ENCODE data around the gene STK4.

STK4 gene

DNA sequence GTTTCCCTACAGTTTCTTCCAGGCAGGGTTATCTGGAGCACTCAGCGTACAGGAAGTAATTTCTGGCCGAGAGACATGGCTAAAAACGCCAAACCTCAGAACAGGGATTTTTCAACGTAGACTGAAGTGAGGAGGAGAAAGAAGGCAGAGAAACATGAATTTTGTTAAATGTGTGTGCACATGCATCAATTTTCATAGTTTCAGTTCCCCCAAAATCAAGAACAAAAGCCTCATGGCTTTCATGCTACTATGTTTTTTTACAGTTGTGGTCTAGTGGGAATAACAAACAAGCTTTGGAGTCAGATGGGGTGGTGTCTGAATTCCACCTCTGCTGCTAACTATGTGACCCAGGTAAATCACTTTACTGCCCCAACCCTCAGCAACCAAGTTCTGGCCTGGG is 11.0 kb upstream of the STK4 start:
- no peak for DNase-seq

DNA sequence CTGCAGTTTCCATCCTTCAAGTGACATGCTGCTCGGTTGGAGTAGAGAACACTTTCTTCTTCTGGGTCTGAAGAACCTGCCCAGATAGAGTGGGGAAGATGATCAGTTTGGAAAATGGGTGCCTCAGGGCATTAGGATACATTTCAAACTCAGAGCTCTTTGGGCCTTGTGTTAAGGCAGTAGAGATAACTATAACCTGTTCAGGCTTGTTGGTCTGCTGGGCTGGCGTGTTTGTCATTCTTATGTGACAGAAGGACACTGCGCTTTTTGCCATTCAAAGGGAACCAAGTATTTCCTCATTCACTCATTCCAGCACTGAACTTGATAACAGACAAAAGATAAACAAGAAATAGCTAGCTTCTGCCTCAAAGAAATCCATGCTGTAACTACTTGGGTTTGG is 9.9 kb upstream of the STK4 start:
- DNase-seq = no peak

DNA sequence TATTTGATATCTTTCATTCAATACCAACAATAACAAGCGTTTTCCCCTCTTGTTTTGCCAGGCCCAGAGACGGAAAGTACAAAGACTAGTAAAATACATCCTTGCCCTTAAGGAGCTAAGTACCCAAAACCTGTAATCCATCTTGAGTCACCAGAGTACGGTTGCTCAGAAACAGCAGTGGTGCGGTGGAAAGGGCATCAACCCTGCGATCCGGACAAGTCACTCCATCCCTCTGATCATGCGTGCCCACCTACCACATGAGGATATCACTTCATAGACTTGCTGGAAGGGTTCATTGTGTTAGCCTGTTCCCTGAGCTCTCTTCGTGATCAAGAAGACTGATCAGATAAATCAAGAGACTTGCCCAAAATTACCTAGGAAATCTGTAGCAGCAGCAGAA is 8.0 kb upstream of the STK4 start:
- DNase-seq = no peak

DNA sequence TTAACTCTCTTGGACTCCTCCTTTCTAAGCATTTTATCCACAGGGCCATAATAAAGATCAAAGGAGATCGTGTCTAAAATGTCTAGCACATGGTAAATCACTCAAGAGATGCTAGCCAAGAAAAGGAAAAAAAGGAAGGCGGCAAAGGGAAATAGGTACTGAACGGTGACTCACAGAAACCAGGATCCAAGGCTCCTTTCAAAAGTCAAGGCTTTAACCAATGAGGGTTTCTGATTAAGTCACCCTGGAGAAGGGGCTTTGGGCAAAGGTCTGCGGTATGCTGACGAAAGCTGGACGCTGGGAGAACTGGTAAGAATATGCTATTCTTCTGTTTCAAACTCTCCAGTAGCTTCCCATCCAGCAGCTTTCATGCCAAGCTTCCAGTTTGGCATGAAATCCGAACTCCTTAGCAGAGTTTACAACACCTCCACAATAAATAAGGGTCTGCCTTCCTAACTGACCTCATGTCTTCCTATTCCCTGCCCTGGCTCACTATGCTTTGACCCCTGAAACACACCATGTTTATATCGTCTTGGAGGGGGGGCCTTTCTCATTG is 7.2 kb upstream of the STK4 start:
- no peak for DNase-seq

DNA sequence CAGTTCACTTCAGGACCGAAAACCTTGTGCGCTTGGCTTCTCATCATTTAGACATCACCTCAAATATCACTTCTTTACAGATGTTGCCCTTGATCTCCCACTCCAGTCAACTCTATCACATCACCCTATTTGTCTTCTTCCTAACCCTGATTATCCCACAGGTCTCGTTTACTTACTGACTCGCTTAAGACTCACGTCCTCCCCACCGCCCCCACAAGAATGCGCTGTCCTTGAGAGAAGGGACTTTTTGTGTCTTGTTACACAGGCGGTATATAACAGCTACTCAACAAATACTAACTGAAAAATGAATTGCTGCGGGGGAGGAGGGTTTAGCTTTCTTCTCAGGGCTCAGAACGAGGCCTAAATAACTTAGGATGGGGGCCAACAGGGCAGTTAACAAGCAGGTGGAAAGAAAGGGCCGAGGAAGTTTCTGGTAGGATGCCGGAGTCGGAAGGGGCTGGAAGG is 6.6 kb upstream of the STK4 start:
- DNase-seq = peak; percentile 47 to 59

DNA sequence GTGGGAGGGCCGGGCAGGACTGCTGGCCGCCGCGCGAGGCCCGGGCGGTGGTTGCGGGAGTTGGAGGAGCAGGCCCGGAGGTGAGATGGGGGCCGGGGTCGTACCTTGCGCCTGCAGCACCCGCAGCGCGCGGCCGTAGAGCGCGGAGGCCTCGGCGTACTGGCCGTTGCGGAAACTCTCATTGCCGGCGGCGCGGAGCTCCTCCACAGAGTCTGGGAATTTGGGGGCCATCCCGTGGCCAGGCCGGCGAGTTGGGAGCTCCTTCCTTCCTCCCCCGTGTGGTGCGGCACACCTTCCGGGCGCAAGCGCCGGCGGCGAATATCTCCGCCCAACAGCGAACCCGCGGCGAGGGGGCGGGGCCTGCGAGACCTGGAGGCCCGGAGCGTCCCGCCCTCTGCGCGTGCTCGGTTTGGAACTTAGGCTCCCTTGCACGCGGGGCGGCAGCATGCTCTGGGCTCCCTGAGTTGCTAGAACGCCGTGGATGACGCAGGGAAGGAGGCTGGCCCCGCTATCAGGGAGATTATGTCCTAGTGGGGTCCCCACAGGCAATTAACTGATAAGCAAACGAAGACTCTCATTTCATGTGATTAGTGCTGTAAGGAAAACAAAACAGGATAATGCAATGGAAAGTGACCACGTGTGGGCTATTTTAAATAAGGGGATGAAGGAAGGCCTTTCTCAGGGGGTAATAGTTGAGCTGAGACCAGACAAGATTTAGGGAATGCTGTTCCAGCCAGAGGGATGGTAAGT is 6.0 kb upstream of the STK4 start, which contains the start of gene TOMM34:
TSS of gene TOMM34 (minus strand) at position 295 of the 750 bp plus-strand sequence. CDS start at position 231, 64 bp downstream.
- peak; percentile 92 for DNase-seq

DNA sequence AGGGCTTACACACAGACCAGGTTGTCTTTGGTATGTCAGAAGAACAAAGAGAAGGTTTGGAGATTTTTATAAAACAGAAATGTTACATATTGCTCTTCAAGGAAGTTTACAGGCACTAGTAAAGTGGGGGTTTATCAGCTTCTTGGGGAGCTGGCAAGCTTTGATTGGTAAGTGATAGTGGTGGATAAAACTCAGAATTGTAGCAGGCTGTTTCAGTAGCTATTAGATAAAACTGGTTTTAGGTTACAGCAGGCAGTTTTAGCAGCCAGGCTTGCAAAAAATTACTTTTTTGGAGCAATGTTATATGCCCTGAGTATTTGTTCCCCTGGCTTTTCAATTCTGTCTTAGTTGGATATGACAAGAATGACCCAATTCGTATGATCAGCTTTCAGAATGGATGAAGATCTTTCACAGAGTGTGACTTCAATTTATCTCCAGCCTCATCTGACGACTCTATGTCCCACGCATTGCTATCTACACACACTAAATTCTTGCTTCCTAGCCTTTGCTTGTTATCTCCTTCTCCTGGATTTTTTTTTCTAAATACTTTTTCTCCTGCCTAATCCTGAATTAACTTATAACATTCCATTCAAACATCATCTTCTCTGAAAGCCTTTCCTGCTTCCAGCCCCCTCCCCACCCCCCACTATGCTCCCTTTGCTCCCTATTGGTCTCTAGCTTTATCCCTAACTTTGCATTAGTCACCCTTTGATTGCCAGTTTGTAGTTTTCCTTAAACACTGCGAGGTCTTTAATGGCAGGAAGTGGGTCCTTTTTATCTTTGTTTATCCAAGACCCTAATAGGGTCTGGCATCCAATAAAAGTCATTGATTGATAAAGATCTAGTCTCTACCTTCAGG is 5.1 kb upstream of the STK4 start:
- DNase-seq = no peak

DNA sequence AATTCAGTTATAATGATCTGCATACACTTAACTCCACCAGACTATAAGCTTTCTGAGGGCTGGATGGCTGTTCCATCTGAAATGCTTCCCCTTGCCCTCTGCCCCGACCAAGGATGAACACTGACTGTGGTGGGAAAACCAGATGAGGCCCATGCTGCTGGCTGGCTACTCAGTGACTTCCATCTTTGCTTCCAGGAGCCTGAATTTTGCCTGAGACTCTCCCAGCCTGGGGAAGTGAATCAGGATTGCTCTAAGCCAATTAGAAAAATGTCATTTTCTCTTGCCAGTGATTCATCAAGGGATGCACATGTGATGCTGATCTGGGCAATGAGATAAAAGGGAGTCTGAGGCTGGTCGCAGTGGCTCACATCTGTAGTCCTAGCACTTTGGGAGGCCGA is 4.4 kb upstream of the STK4 start:
- DNase-seq = no peak

DNA sequence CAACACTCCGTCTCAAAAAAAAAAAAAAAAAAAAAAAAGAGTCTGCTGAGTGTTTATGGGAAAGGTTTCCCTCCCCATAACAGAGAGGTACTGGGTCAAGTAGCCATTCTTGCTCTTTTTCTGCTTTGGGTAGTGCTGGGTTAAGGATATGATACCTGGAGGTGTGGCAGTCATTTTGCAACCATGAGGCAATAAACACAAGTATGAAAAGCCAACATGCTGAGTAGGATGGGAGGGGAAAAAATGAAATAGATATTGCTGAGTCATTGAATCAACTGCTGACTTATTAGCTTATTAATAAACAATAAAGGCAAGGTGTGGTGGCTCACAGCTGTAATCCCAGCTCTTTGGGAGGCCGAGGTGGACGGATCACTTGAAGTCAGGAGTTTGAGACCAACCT is 3.8 kb upstream of the STK4 start:
- DNase-seq = no peak

DNA sequence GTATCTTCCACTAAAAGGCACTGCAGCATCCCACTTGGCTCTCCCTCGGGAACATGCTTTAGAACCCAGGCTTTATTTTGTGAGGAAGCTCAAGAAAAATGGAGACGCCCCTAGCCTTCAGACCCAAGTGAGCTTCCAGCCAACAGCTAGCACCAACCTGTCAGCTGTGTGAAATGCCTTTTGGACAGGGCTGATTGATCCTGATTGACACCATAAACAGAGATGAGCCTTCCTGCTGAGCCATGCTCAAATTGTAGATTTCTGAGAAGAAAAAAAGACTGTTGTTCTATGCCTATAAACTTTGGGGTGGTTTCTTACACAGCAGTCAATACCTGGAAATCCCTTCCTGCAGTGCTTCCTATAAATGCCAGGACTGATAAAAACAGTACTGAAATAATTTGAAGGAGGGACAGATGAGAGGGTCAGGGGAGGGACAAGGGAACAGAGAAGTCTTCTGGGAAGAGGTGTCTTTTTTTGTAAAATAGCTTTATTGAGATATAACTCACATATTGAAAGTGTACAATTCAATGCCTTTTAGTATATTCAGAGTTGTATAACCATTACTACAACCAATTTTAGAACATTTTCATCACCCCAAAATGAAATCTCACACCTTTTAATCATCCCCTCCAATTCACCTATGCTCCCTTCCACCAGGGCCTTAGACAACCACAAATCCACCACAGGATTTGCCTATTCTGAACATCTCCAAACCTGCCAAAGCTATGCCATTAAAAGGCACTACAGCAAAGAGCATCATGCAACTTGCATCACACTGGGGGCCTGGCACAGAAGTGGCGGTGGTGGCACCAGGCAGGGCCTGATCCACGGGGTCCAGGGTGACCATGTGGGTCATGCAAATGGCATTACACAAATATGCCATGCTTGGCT is 2.7 kb upstream of the STK4 start:
- no peak for DNase-seq

DNA sequence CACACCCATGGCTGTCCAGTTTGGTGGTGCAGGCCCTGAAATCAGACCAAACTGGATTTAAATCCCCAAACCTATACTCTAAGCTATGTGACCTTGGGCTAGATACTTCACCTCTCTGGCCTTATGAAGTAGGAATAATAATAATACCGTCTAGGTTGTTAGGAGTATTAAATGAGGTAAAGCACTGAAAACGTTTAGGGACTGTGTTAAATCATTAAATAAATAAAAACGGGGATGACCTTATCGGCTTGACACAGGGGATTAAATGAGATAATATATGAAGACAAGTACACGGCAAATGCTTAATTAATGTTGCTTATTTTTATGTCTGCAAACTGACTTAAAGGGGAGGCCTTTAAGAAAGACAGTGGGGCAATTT is 672 bp upstream of the STK4 start:
- no peak for DNase-seq

DNA sequence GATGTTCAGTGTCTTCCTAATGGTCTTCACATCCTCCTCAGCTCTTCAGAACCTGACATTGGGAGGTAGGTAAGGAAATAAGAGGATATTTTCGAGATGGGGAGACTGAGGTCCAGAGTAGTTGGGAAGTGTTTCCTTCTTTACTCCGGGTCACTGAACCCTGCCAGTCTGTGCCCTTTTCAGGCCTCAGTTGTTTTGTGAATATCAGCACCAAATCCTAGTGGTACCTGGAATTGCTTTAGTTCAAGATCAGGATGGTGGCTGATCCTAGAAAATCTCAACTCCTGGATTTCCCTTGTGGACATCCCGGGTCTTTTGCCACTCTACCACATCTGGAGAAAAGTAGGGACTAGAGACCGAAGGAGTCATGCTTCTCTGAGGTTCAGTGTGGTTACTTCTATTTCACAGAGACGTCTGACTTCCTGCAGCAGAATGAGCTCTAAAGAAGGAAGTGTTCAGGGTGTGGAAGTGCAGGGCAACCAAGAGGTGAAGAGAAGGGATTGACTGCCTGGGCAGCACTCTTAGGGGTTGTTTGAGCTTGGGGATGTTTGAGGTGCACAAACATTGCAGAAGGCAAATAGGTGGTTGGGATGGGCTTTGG is 995 bp downstream of the STK4 start:
- peak; percentile 54 to 69 for DNase-seq

DNA sequence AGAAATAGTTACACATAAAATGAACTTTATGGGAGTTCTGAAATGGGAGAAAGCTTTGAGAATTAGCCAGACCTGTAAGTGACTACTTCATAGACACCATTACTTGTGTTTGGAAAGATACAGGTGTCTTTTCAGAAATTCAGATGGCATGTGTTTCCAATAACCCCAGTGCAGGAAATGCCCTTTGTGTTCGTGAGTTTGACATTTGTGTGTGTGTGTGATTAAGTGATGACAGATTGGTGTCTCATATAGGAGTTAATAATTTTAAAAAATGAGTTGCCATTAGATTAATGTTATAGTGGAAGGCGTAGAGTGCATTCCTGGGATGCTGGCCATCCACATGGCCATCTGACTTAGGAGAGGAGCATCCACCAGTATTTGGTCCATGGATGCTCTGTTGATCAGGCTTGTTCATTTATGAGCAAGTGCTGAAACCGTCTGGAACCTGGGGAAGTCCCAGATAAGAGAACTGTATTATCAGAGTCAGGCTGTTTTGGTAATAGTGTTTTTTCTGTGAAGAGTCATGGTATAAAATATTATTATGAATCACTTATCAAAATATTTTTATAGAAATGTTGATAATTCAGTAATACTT is 3.1 kb downstream of the STK4 start:
- peak; percentile 30 to 58 for DNase-seq

DNA sequence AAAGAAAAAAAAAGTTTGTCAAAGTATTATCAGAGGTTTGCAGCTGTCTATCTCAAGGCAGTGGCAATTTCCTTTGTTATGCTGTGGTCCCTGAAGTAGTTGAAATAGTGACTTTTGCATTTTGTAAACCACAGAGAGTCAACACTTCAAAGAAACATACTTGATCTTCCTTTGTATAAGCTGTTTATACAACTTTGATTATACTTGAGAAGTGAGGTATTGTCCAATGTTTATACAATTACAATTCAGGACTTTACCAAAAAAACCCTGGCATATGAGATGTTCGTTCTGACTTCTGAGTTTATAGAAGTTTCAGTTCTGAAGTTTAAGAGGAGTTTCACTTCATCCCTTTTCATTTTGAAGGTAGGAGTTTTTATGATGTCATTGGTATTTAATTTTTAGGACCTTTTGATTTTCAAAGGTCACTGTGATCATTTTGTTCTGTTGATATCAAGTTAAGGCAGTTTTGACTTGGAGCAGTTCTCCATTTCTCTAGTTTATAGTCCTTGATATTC is 4.0 kb downstream of the STK4 start:
- peak in 1 of 2 donors; percentile 56 for DNase-seq

DNA sequence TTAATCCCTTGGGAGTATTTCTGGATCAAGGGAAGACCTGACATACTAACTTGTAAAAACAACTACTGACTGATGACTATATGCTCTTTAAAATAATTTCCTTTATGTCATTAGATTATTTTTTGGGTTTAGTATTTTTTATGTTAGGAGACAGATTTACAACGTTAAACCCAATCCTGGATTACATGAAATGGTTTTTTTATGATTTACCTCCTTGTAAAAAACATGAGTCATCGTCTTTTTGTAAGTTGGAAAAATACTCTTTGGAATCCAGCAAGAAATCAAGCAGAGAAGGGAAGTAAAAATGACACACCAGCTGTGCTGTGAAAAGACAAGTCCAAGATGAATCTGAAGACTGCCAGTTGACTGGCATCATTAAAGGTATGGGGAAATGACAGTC is 6.7 kb downstream of the STK4 start:
- no peak for DNase-seq

DNA sequence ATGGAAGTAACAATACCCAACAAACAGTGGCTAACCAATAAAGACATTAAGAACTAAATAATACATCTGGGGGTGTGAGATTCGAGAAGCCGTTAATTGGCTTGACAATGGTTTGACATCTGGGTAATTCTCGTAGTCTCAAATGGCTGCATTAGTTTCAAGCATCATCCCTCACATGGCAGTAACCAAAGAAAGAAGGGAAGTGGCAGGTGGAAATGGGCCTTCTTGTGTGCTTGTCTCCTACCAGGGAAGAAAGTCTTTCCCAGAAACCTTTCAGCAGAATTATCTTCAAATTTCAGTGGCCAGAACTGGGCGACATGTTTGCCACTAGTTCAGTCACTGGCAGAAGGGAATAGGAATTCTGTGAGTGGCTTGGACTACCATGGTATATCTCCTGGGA is 10.4 kb downstream of the STK4 start:
- no peak for DNase-seq

DNA sequence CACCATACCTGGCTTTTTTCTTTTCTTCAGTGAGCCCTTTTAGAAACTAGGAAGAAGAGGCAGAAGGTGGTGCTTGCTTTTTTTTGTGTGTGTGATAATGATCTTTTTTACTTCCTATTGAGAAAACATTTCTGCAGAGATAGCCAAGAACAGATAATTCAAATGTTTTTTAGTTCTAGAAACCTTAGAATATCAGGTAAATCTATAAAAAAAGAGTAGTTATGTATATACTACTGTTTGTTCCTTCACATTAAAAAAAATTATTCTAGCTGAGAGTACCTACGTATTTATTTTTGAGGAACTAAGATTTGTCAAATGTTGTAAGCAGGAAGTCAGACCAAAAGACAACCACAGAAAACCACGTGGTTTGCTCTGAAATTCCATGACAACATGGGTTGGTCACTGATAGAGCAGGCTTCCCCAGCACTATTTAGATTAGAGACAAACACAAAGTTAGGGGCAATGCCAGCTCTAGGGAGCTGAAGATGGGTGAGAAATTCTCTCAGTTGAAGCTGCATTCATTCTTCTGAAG is 12.8 kb downstream of the STK4 start:
- peak; percentile 83 to 88 for DNase-seq

DNA sequence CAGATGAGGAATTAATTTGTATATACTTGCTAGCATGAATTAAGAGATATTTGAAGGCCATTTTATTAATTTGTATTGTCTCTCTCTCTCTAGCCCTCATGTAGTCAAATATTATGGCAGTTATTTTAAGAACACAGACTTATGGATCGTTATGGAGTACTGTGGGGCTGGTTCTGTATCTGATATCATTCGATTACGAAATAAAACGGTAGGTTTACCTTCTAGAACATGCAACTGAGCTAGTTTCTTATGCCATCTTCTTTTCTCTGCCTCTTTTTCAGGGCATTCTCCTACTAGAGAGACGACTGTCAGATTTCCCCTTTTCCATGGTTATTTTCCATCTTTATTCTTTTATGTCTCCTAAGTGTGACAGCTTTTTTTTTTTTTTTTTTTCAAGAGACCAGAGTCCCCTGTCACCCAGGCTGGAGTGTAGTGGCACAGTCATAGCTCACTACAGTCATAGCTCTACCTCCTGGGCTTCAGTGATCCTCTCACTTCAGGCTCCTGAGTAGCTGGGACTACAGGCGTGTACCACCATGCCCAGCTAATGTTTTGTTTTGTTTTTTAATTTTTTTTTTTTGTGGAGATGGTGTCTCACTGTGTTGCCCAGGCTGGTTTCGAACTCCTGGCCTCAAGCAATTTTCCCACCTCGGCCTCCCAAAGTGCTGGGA is 15.6 kb downstream of the STK4 start:
- DNase-seq = no peak

DNA sequence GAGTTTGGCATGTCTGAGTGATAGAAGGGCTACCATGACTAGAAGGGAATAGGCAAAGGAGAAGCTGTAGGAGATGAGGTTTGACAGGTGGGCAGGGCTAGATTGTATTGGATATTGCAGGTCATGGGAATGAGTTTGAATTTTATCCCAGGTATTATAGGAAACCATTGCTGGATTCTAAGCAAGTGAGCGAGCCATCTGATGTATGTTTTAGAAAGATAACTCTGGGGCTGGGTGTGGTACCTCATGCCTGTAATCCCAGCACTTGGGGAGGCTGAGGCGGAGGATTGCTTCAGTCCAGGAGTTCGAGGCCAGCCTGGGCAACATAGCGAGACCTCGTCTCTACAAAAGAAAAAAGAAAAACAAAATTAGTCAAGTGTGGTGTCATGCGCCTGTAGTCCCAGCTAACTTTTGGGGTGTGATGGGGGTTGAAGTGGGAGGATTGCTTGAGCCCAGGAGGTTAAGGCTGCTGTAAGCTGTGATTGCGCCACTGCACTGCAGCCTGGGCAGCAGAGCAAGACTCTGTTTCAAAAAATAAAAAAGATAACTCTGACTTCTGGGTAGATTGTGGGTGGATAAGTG is 16.9 kb downstream of the STK4 start:
- DNase-seq = no peak

DNA sequence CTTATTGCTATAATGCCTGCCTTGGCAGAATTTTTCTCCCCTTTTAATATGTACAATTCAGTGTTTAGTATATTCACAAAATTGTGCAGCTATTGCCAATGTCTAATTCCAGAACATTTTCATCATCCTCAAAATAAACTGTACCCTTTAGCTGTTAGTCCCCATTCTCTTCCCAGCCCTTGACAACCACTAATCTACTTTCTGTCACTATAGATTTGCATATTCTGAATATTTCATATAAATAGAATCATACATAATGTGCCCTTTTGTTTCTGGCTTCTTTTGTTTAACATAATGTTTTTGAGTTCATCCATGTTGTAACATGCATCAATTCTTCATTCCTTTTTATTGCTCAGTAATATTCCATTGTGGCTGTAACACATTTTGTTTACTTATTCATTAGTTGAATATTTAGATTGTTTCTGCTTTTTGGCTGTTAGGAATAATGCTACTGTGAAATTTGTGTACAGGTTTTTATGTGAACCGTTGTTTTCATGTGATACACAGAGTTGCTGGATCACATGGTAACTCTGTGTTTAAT is 22.4 kb downstream of the STK4 start:
- no peak for DNase-seq
